Astrocyte of the cerebellum (primary cell): ENCODE data around the gene MAP4K5.

ENCODE experiments used
- DNase-seq: peaks from one replicate; pipeline ENCODE4 v3.0.0-alpha.2; 2011; ENCODE audit warnings: low read depth
- H3K4me3 ChIP-seq: 2 replicates; pipeline ENCODE4 v1.5.1; 2011; ENCODE audit warnings: mild to moderate bottlenecking, low read depth, low read length, moderate library complexity
- CTCF ChIP-seq: IDR thresholded peaks from 2 replicates; pipeline ENCODE4 v1.5.1; 2012; ENCODE audit warnings: low read length, low read depth, moderate library complexity, mild to moderate bottlenecking; ENCODE audit errors: missing control alignments
- in situ Hi-C: cut with HindIII; loops from 2 replicates; pipeline ENCODE4 v1.10.0; 2017; ENCODE audit warnings: low sequenced_read_pairs

MAP4K5 gene

GRCh38 chr14:50533806-50534205, 1.4 kb upstream of the MAP4K5 start:
- H3K4me3 ChIP-seq = no peak overlapping the region
- no peak for DNase-seq
- no peak for TF ChIP-seq CTCF
- in situ Hi-C loops = no loop called here

GRCh38 chr14:50533241-50533705, 904 bp upstream of the MAP4K5 start:
- H3K4me3 ChIP-seq = peak overlapping the region; percentile 89
- DNase-seq = no peak
- TF ChIP-seq CTCF = no peak
- in situ Hi-C loops = no loop called here

GRCh38 chr14:50531595-50532501, 521 bp downstream of the MAP4K5 start:
- no peak for TF ChIP-seq CTCF
- DNase-seq = no peak
- in situ Hi-C loops = no loop called here
- peak overlapping the region; percentile 89 for H3K4me3 ChIP-seq

DNA sequence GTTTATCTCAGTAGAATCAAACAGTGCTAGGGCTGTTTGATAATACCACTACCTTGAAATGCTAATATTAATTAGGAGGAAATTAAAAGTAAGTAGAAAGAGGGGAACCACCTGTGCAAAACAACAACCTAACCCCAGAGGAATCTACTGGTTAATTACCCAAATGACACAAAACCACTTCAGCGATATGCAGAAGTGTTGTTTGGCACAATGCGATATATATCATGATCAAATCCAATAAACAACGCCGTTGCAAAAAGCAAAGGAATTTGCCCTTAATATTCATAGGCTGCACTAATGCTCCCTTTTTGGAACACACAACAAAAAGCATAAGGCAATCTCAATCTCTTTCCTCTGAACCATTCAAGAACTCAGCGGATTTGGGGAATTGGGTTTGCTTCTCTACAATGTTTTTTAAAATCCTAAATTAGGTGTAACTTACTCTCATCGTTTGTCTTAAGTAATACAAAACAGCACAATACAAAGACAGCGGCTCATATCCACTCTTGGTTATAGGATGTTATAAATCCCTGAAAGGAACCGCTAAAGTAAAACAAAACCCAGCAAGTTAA, 1.5 kb downstream of the MAP4K5 start:
- in situ Hi-C loops = no loop called here
- DNase-seq = no peak
- H3K4me3 ChIP-seq = peak overlapping the region; percentile 89
- no peak for TF ChIP-seq CTCF

DNA sequence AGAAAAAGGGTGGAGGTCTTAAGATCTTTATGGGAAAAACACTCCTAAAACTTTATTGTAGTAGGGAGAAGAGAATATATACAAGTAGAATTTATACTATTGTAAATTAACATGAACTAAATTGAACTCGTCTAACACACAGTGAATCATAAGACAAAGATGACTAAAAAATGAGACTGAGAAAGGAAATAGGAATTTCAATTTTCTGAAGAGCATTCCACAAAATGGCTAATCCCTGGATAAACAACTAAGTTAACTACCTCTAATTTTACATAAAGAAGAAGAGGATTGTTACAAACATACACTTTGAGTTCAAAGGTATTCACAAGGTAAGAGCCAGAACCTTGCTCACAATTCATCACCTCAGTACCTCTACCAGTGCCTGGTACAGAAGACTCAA, 2.0 kb downstream of the MAP4K5 start:
- TF ChIP-seq CTCF = no peak
- peak overlapping the region; percentile 89 for H3K4me3 ChIP-seq
- no peak for DNase-seq
- in situ Hi-C loops = no loop called here

DNA sequence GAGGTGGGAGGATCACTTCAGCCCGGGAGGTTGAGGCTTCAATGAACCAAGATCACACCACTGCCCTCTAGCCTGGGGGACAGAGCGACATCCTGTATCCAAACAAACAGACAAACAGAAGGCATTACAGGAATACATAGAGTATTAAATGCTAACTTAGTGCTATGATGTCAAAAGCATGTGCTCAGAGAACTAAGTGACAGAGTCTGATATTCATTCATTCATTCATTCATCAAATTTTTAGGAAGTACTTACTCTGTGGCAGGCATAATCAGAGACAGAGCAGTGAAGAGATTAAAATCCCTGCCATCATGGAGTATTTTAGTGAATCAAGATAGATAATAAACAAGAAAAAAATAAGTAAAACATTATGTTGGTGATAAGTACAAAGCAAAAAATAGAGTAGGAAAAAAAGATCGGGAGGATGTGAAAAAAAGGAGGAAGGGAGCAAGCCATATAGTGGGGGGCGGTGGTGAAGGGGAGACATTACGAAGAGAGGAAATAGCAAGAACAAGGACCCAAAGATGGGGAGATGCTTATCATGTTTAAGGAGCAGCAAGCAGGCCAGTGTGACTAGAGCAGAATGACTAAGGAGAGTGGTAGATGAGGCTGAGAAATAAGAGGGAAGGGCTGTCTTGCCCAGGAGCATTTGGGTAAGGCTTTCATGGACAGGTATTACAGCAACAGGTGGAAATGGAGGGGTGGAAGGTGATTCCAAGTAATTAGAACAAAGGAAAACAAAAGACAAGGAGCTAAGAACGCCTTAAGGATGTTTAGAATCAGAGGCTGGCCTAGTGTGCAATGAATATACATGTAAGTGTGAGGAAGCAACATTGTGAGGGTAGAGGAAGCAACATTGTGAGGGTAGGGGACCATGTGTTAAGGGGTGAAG, 2.8 kb downstream of the MAP4K5 start:
- TF ChIP-seq CTCF = no peak
- in situ Hi-C loops = loop anchor here (10.0 kb wide), 1 partner anchor 195 kb away; no protein-coding TSS in a partner anchor
- DNase-seq = no peak
- peak overlapping the region; percentile 89 for H3K4me3 ChIP-seq
